ENCODE measurements around the gene GPBP1. TPM values are rescaled to one million over a fixed set of nuclear protein-coding genes. Genes with fewer than 3 reads are reported as not detected.
"Not testable (repeated sequence)": the region's sequence is repeated elsewhere in the genome, so short reads cannot be mapped to it uniquely, and the experiment has no call there.

Gene GPBP1
- total RNA-seq, 1 donor from 2014 or later = 50.4 TPM

GRCh38 chr5:57177479-57178156 is 3.8 kb downstream of the GPBP1 start:
- DNase-seq (ENCODE audit: low read depth in 2 of 2) = no peak

GRCh38 chr5:57178238-57178637 is 4.4 kb downstream of the GPBP1 start:
- peak in 1 of 2 donors; percentile 26 for DNase-seq (ENCODE audit: low read depth in 2 of 2)

- DNase-seq (ENCODE audit: low read depth in 2 of 2) = no peak
These were observed 5.7 kb downstream of the GPBP1 start for GRCh38 chr5:57179262-57180200.

- no peak for DNase-seq (ENCODE audit: low read depth in 2 of 2)
These were observed 7.3 kb downstream of the GPBP1 start for GRCh38 chr5:57181154-57181553.

GRCh38 chr5:57184322-57184721 is 10.5 kb downstream of the GPBP1 start:
- DNase-seq (ENCODE audit: low read depth in 2 of 2) = no peak

GRCh38 chr5:57185313-57185712 is 11.5 kb downstream of the GPBP1 start:
- DNase-seq (ENCODE audit: low read depth in 2 of 2) = no peak

GRCh38 chr5:57186194-57186593 is 12.3 kb downstream of the GPBP1 start:
- no peak for DNase-seq (ENCODE audit: low read depth in 2 of 2)

GRCh38 chr5:57187977-57188376 is 14.1 kb downstream of the GPBP1 start:
- not testable (repeated sequence) for DNase-seq (ENCODE audit: low read depth in 2 of 2)

GRCh38 chr5:57189515-57189914 is 15.7 kb downstream of the GPBP1 start:
- no peak for DNase-seq (ENCODE audit: low read depth in 2 of 2)

- DNase-seq (ENCODE audit: low read depth in 2 of 2) = no peak
These were observed 16.7 kb downstream of the GPBP1 start for GRCh38 chr5:57190593-57190992.

- DNase-seq (ENCODE audit: low read depth in 2 of 2) = no peak
These were observed 17.3 kb downstream of the GPBP1 start for GRCh38 chr5:57191163-57191562.

- no peak for DNase-seq (ENCODE audit: low read depth in 2 of 2)
These were observed 18.1 kb downstream of the GPBP1 start for GRCh38 chr5:57191986-57192385.

GRCh38 chr5:57192832-57193231 is 19.0 kb downstream of the GPBP1 start:
- DNase-seq (ENCODE audit: low read depth in 2 of 2) = not testable (repeated sequence)

GRCh38 chr5:57193757-57194413 is 20.0 kb downstream of the GPBP1 start:
- DNase-seq (ENCODE audit: low read depth in 2 of 2) = no peak

- DNase-seq (ENCODE audit: low read depth in 2 of 2) = no peak
These were observed 20.8 kb downstream of the GPBP1 start for GRCh38 chr5:57194653-57195052.

GRCh38 chr5:57195060-57195459 is 21.2 kb downstream of the GPBP1 start:
- DNase-seq (ENCODE audit: low read depth in 2 of 2) = no peak

- no peak for DNase-seq (ENCODE audit: low read depth in 2 of 2)
These were observed 26.0 kb downstream of the GPBP1 start for GRCh38 chr5:57199866-57200265.

GRCh38 chr5:57202811-57203210 is 29.0 kb downstream of the GPBP1 start:
- DNase-seq (ENCODE audit: low read depth in 2 of 2) = no peak

- DNase-seq (ENCODE audit: low read depth in 2 of 2) = no peak
These were observed 33.3 kb downstream of the GPBP1 start for GRCh38 chr5:57207007-57207653.

- no peak for DNase-seq (ENCODE audit: low read depth in 2 of 2)
These were observed 33.8 kb downstream of the GPBP1 start for GRCh38 chr5:57207681-57208080.

GRCh38 chr5:57209316-57210040 is 35.6 kb downstream of the GPBP1 start:
- no peak for DNase-seq (ENCODE audit: low read depth in 2 of 2)

Measured in lung microvascular endothelial cell (primary cell).